NCI-H446 (cell line): ENCODE data around the gene KCMF1.

Experiments used
- DNase-seq, 2 experiments: peaks; one replicate each; lab custom pipeline; 2025; lab: John Stamatoyannopoulos, UW

The KCMF1 gene

DNA sequence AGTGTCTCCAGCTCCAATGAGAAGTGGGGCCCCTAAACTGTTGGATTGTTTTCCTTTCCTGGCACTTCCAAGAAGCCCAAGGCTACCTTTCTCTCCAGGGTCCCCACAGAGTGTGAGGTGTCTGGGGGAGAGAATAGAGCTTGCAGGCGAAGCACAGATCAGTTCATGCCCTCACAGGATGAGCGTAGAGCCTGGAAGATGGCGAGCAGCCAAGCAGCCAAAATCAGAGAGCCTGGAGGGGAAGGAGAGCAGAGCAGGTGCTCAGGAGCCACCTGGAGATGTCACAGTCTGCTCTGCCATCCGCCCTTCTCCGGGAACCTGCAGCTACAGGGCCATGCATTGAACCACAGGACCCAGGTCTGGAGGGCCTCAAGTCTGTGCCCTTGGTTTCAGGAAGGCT is 107.6 kb downstream of the KCMF1 start:
- no peak for DNase-seq

DNA sequence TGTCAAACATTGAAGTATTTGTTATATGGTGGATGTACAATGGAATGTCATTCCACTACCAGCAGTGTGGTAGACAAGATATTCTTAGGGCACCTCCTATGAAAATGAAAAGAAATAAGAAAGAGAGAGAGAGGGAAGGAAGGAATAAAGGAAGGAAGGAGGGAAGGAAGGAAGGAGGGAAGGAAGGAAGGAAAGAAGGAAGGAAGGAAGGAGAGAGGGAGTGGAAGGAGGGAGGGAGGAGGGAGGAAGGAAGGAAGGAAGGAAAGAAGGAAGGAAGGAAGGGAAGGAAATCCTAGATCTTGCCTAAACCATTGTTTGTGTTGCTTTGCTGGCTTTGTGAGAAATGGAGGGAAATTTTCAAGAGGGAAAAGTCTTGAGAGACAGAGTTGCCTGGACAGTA is 112.1 kb downstream of the KCMF1 start:
- DNase-seq, result no peak

- DNase-seq, result no peak
These were observed 114.6 kb downstream of the KCMF1 start for GRCh38 chr2:85085563-85085962.

DNA sequence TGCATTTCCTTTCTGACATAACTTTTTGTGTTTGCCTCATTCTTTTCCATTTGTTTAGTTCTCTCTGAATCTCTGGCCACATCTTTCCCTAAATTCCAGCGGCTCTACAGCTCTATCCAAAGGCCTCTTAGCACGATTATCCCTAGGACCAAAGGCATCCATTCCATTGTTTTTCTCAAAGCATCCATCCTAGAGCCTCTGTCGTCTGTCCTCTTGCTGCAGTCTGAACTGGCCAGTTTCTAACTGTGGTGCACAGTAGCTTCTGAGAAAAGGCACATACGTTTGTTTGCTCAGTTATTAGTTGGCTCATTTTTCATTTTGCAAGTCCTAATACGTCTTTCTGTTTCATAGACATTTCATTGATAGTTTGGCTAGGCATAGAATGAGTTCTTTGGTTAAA is 116.6 kb downstream of the KCMF1 start:
- DNase-seq, result no peak

GRCh38 chr2:85088921-85089320 is 118.0 kb downstream of the KCMF1 start:
- no peak for DNase-seq

DNA sequence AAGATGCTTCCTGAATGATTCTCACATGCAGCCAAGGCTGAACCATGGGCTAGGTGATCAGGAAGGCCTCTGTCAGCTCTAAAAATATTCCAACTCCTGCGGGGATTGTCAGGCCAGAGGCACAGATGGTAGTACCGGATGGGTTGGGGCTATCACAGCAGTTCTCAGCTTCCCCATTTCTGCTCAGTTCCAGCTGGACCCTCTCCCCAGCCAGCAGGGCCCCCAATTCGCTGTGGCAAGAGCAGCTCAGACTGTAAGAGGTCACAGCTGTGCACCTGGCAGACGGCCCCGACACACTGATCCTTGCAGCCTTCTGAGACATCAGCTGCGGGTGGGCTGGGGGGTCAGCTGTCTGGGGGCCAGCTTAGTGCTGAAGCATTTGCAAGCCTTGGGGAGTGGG is 118.6 kb downstream of the KCMF1 start:
- DNase-seq, result no peak

GRCh38 chr2:85091838-85092237 is 120.9 kb downstream of the KCMF1 start:
- DNase-seq, result no peak

- DNase-seq, result no peak
These were observed 124.1 kb downstream of the KCMF1 start for GRCh38 chr2:85095094-85095493.

GRCh38 chr2:85096616-85097015 is 125.7 kb downstream of the KCMF1 start:
- DNase-seq, result no peak

DNA sequence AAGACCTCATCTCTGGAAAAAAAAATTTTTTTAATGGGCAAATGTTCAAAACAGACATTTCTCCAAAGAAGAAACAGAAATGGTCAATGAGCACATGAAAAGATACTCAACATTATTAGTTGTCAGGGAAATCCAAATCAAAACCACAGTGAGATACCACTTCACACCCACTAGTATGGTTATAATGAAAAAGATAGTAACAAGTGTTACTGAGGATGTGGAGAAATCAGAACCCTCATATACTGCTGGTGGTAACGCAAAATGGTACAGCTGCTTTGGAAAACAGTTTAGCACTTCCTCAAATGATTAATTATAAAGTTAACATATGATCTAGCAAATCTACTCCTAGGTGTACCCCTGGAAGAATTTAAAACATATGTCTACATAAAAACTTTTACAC is 133.3 kb downstream of the KCMF1 start:
- no peak for DNase-seq

DNA sequence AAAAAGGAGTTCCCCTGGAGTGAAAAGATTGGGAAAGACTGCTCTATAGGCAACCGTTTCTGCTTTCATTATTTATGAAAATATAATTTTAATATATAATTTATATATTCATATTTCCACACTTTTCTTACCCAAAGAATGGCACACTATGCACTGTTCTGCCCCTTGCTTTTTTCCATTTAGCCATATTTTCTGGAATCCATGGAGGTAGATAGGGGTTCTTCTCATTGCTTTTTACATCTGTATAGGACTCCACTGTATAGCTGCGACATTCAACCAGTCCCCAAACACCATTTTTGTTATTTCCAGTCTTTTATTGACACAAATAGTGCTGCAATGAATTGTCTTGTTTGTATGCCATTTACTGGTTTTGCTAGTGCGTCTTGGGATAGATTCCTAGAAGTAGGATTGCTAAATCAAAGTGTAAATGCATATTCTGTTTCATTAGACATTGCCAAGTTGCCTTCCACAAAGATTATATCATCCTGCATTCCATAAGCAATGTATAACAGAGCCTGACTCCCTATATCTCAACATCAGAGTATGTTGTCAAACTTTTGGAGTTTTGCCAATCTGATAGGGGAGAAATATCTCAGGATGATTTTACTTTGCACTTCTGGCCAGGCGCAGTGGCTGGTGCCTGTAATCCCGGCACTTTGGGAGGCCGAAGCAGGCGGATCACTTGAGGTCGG is 135.7 kb downstream of the KCMF1 start:
- no peak for DNase-seq
